Measurements from ENCODE around the gene SNTB2. TPM values are rescaled to one million over a fixed set of nuclear protein-coding genes. Genes with fewer than 3 reads are reported as not detected.

The SNTB2 gene
- total and polyA plus RNA-seq, 2 of the 13 experiments (the other 11 are each of a cell fraction or from before 2014, with no cell fraction given): 11.5 to 19.2 TPM

GRCh38 chr16:69329369-69330285 is 142.7 kb downstream of the SNTB2 start (continued):
- 0 out of 2 replicates have a peak, but pooled peaks have one; percentile 12 for TF ChIP-seq ZNF609 (CRISPR knock-in tag; IDR thresholded peaks at IDR 0.05; ENCODE audit: borderline replicate concordance)
- no peak for TF ChIP-seq SMAD9 (CRISPR knock-in tag; IDR thresholded peaks at IDR 0.05)
- no peak for TF ChIP-seq ZNF580 (CRISPR knock-in tag; IDR thresholded peaks at IDR 0.05; ENCODE audit: borderline replicate concordance, low read depth)
- TF ChIP-seq NFKB2 (CRISPR knock-in tag; IDR thresholded peaks at IDR 0.05; ENCODE audit: borderline replicate concordance): no peak; the same call in 1 of the 2 replicates
- no peak for TF ChIP-seq BORCS8-MEF2B (CRISPR knock-in tag; IDR thresholded peaks at IDR 0.05)
- TF ChIP-seq ZFP91 (CRISPR knock-in tag; IDR thresholded peaks at IDR 0.05; ENCODE audit: borderline replicate concordance): no peak
- TF ChIP-seq ZNF639 (CRISPR knock-in tag; conservative IDR thresholded peaks at IDR 0.05): no peak
- TF ChIP-seq SP5 (CRISPR knock-in tag; IDR thresholded peaks at IDR 0.05; ENCODE audit: borderline replicate concordance, low read depth): no peak
- no peak for TF ChIP-seq NFAT5 (CRISPR knock-in tag; IDR thresholded peaks at IDR 0.05)
- no peak for TF ChIP-seq U2AF2 (IDR thresholded peaks at IDR 0.05; ENCODE audit: low read depth, low read length)
- TF ChIP-seq CBX1 (IDR thresholded peaks at IDR 0.05; ENCODE audit: low read depth): no peak
- no peak for TF ChIP-seq HMG20A (CRISPR knock-in tag; IDR thresholded peaks at IDR 0.05; ENCODE audit: borderline replicate concordance)
- no peak for TF ChIP-seq RFX3 (CRISPR knock-in tag; IDR thresholded peaks at IDR 0.05)
